AG10803 (cell line): ENCODE measurements around the gene UBE2D3.

Experiments
- DNase-seq: peaks from one replicate; pipeline ENCODE4 v3.0.0; 2010; ENCODE audit warnings: low read depth
- H3K4me3 ChIP-seq: 2 replicates; pipeline ENCODE4 v1.5.1; 2011; ENCODE audit warnings: mild to moderate bottlenecking, low read length, control low read depth
- CTCF ChIP-seq: conservative IDR thresholded peaks from 2 replicates; pipeline ENCODE4 v1.5.1; 2011; ENCODE audit warnings: mild to moderate bottlenecking, low read length, control low read depth, inconsistent platforms

The UBE2D3 gene

GRCh38 chr4:102751941-102752340, 75.4 kb downstream of the UBE2D3 start:
- H3K4me3 ChIP-seq = no peak overlapping the region
- no peak for TF ChIP-seq CTCF

More at GRCh38 chr4:102751941-102752340, 75.4 kb downstream of the UBE2D3 start:
- DNase-seq = no peak
